MCF 10A (cell line): ENCODE results near the gene HES6. TPM values are rescaled to one million over a fixed set of nuclear protein-coding genes. Genes with fewer than 3 reads are reported as not detected.

ENCODE experiments used
- BruUV-seq: library from RNA; stranded (reverse); fragments of 400-500 nt; replicated peaks from 2 replicates; lab custom pipeline; 2021; lab: Mats Ljungman, UMichigan
- CTCF ChIA-PET: fragments of 300-600 bp; sonication (Branson Sonifier 250); formaldehyde crosslinking; extraction: SDS; loops from one replicate; lab custom pipeline; 2021; ENCODE audit warnings: antibody characterized with exemption, inconsistent platforms; lab: Yijun Ruan, JAX
- POLR2A ChIA-PET: fragments of 300-600, 350-650 bp; sonication (Branson Sonifier 250); formaldehyde crosslinking; extraction: SDS; loops from one replicate; lab custom pipeline; 2020; ENCODE audit warnings: antibody characterized with exemption, inconsistent platforms; lab: Yijun Ruan, JAX
- DNase-seq: peaks from one replicate; pipeline ENCODE4 v3.0.0-alpha.2; 2018; ENCODE audit not compliant: unreplicated experiment
- H3K27ac Mint-ChIP-seq: one replicate; pipeline ENCODE4 v1.8.0; 2022; ENCODE audit warnings: mild to moderate bottlenecking, low read depth, mixed read lengths; ENCODE audit not compliant: unreplicated experiment
- H3K27me3 Mint-ChIP-seq: one replicate; pipeline ENCODE4 v1.8.0; 2022; ENCODE audit warnings: mixed read lengths; ENCODE audit not compliant: insufficient read depth, unreplicated experiment
- H3K36me3 Mint-ChIP-seq: one replicate; pipeline ENCODE4 v1.8.0; 2022; ENCODE audit warnings: mild to moderate bottlenecking, moderate library complexity, mixed read lengths; ENCODE audit not compliant: insufficient read depth, unreplicated experiment
- H3K4me1 Mint-ChIP-seq: one replicate; pipeline ENCODE4 v1.8.0; 2022; ENCODE audit warnings: mixed read lengths; ENCODE audit not compliant: insufficient read depth, unreplicated experiment
- H3K4me3 Mint-ChIP-seq: one replicate; pipeline ENCODE4 v1.8.0; 2022; ENCODE audit warnings: mild to moderate bottlenecking, moderate library complexity, mixed read lengths; ENCODE audit not compliant: unreplicated experiment
- H3K9me3 Mint-ChIP-seq: one replicate; pipeline ENCODE4 v1.8.0; 2022; ENCODE audit warnings: mixed read lengths; ENCODE audit not compliant: unreplicated experiment
- CTCF ChIP-seq: fragments of 200-600 bp; IDR thresholded peaks from one replicate; pipeline ENCODE4 v1.8.0; 2022; ENCODE audit warnings: antibody characterized with exemption, mild to moderate bottlenecking; ENCODE audit not compliant: unreplicated experiment
- intact Hi-C: fragments of 100-400 bp; cut with micrococcal nuclease; formaldehyde crosslinking; loops from 2 replicates; pipeline ENCODE4 v1.14.1; 2022
- total RNA-seq: library from RNA; stranded (reverse); gene quantifications from 2 replicates; pipeline ENCODE4 v1.2.3, GENCODE V29; 2022

Gene HES6
- total RNA-seq, 1 experiment from 2014 or later, result 19.7 TPM

GRCh38 chr2:238282861-238283738, 43.3 kb upstream of the HES6 start:
- Mint-ChIP-seq H3K27me3 (no peaks in the 10 kb centered on the region), H3K9me3 (no peaks in the 10 kb centered on the region), H3K4me3 (no peak overlapping the region), H3K4me1 (peaks cover 38% of the 10 kb centered on the region), H3K36me3 (peaks cover 17% of the 10 kb centered on the region), H3K27ac (peak overlapping the region; percentile 90)
- no peak for TF ChIP-seq CTCF
- intact Hi-C loops, result no loop called here
- POLR2A ChIA-PET, result interaction anchor here (8.9 kb wide), 1 partner anchor 38 kb away, joined by 139 read pairs; the partner anchor contains the start of gene TRAF3IP1
- CTCF ChIA-PET, result interaction anchor here (0.6 to 1.9 kb wide), 4 partner anchors 17 to 73 kb away, joined by 3 to 6 read pairs (median 5); no protein-coding TSS in a partner anchor
- no TSS peak for BruUV-seq
- no peak for DNase-seq

- TF ChIP-seq CTCF, result no peak
- intact Hi-C loops, result no loop called here
- H3K27ac Mint-ChIP-seq, result no peak overlapping the region
- H3K27me3 Mint-ChIP-seq, result no peaks in the 10 kb centered on the region
- ChIA-PET CTCF (interaction anchor here (1.1 to 1.9 kb wide), 2 partner anchors 22 to 89 kb away, joined by 3 to 5 read pairs; no protein-coding TSS in a partner anchor), POLR2A (no interaction called here)
- no peak overlapping the region for H3K4me3 Mint-ChIP-seq
- BruUV-seq, result no TSS peak
- DNase-seq, result no peak
- H3K9me3 Mint-ChIP-seq, result no peaks in the 10 kb centered on the region
- H3K4me1 Mint-ChIP-seq, result peaks cover 31% of the 10 kb centered on the region
- H3K36me3 Mint-ChIP-seq, result peaks cover 16% of the 10 kb centered on the region
These were observed 42.1 kb upstream of the HES6 start for GRCh38 chr2:238281826-238282480.

GRCh38 chr2:238280083-238280825, 40.4 kb upstream of the HES6 start:
- POLR2A ChIA-PET, result no interaction called here
- CTCF ChIA-PET, result interaction anchor here (0.7 to 0.9 kb wide), 2 partner anchors 61 to 69 kb away, joined by 3 to 4 read pairs; no protein-coding TSS in a partner anchor
- Mint-ChIP-seq H3K27ac (no peak overlapping the region), H3K4me3 (no peak overlapping the region), H3K27me3 (no peaks in the 10 kb centered on the region), H3K9me3 (no peaks in the 10 kb centered on the region), H3K36me3 (peaks cover 27% of the 10 kb centered on the region), H3K4me1 (peaks cover 15% of the 10 kb centered on the region)
- TF ChIP-seq CTCF, result no peak
- no peak for DNase-seq
- no TSS peak for BruUV-seq
- intact Hi-C loops, result no loop called here
